Mesendoderm (in vitro differentiated cells): Measurements from ENCODE around the gene PIN1. TPM values are rescaled to one million over a fixed set of nuclear protein-coding genes. Genes with fewer than 3 reads are reported as not detected.
A peak's percentile ranks its signal among the peaks of the same experiment; 100 is the strongest.

ENCODE experiments used
- DNase-seq: peaks from one replicate; pipeline ENCODE4 v3.0.0; 2013
- H2AK5ac ChIP-seq: 2 replicates; pipeline ENCODE4 v1.6.1; 2013; ENCODE audit warnings: low read length, inconsistent platforms
- H2BK120ac ChIP-seq: 2 replicates; pipeline ENCODE4 v1.6.1; 2013; ENCODE audit warnings: low read depth, mild to moderate bottlenecking, low read length, moderate library complexity, mixed read lengths
- H2BK15ac ChIP-seq: replicated peaks from 2 replicates; pipeline ENCODE4 v1.6.1; 2013; ENCODE audit warnings: low read depth, mild to moderate bottlenecking, moderate library complexity
- H2BK5ac ChIP-seq: 2 replicates; pipeline ENCODE4 v1.6.1; 2013; ENCODE audit warnings: low read length, inconsistent platforms
- H3K18ac ChIP-seq: 2 replicates; pipeline ENCODE4 v1.6.1; 2013; ENCODE audit warnings: mild to moderate bottlenecking, low read length, mixed read lengths
- H3K23ac ChIP-seq: one replicate; pipeline ENCODE4 v1.6.1; 2013; ENCODE audit warnings: low read length
- H3K27ac ChIP-seq: 2 replicates; pipeline ENCODE4 v1.5.1; 2013; ENCODE audit warnings: low read depth, mild to moderate bottlenecking, inconsistent platforms, low read length, moderate library complexity
- H3K27me3 ChIP-seq: 2 replicates; pipeline ENCODE4 v1.6.1; 2013; ENCODE audit warnings: low read length, control low read depth, mild to moderate bottlenecking, inconsistent platforms; ENCODE audit not compliant: insufficient read depth, poor library complexity
- H3K36me3 ChIP-seq: 2 replicates; pipeline ENCODE4 v1.6.1; 2013; ENCODE audit warnings: low read length, inconsistent platforms; ENCODE audit not compliant: control insufficient read depth, insufficient read depth
- H3K4ac ChIP-seq: one replicate; pipeline ENCODE4 v1.6.1; 2013; ENCODE audit warnings: low read depth, mild to moderate bottlenecking, low read length, moderate library complexity
- H3K4me1 ChIP-seq: 2 replicates; pipeline ENCODE4 v1.6.1; 2013; ENCODE audit warnings: low read depth, low read length, inconsistent platforms; ENCODE audit not compliant: control insufficient read depth
- H3K4me2 ChIP-seq: 2 replicates; pipeline ENCODE4 v1.6.1; 2013; ENCODE audit warnings: low read length
- H3K4me3 ChIP-seq: 2 replicates; pipeline ENCODE4 v1.5.1; 2013; ENCODE audit warnings: mild to moderate bottlenecking, low read length
- H3K56ac ChIP-seq: one replicate; pipeline ENCODE4 v1.6.1; 2013; ENCODE audit warnings: low read length
- H3K79me1 ChIP-seq: 2 replicates; pipeline ENCODE4 v1.6.1; 2013; ENCODE audit warnings: low read length, inconsistent platforms
- H3K79me2 ChIP-seq: 2 replicates; pipeline ENCODE4 v1.6.1; 2013; ENCODE audit warnings: mild to moderate bottlenecking, low read length; ENCODE audit not compliant: control insufficient read depth, insufficient read depth
- H3K9ac ChIP-seq: 2 replicates; pipeline ENCODE4 v1.6.1; 2013; ENCODE audit warnings: low read length, inconsistent platforms
- H4K5ac ChIP-seq: one replicate; pipeline ENCODE4 v1.6.1; 2013; ENCODE audit warnings: low read length
- H4K8ac ChIP-seq: one replicate; pipeline ENCODE4 v1.6.1; 2013; ENCODE audit warnings: low read depth, mild to moderate bottlenecking, control low read depth, low read length, moderate library complexity
- WGBS: extraction: QIAGEN DNeasy Blood & Tissue Kit; methylation state at CpG from one replicate; pipeline ENCODE4 v1.1.7; 2013; ENCODE audit warnings: low lambda C conversion rate, missing lambda C conversion rate; ENCODE audit not compliant: insufficient coverage; ENCODE audit errors: extremely low coverage; 5-methylcytosine and 5-hydroxymethylcytosine counted together
- small RNA-seq: library from polyadenylated mRNA; stranded (forward); fragments of <200 nt; extraction: miRNeasy Mini kit (QIAGEN cat#:217004); gene quantifications from one replicate; pipeline ENCODE3, GENCODE V24; 2013; ENCODE audit not compliant: insufficient read depth

Gene PIN1

GRCh38 chr19:9885077-9885552, 50.0 kb downstream of the PIN1 start:
- Histone ChIP-seq H3K18ac (no peak overlapping the region), H2BK5ac (no peak overlapping the region), H3K36me3 (no peaks in the 10 kb centered on the region), H3K27ac (no peak overlapping the region), H3K79me1 (no peaks in the 10 kb centered on the region), H3K23ac (no peak overlapping the region), H3K27me3 (no peaks in the 10 kb centered on the region), H3K4ac (no peak overlapping the region), H3K4me2 (no peak overlapping the region), H4K8ac (no peak overlapping the region), H3K4me3 (no peak overlapping the region), H4K5ac (no peak overlapping the region), H2BK120ac (no peak overlapping the region), H2AK5ac (no peak overlapping the region), H3K4me1 (no peaks in the 10 kb centered on the region), H2BK15ac (no peak overlapping the region), H3K56ac (no peak overlapping the region), H3K79me2 (no peaks in the 10 kb centered on the region), H3K9ac (no peak overlapping the region)
- DNase-seq = peak; percentile 40
- no CpG with 5 or more reads among the region's 8 CpGs for WGBS

- no peak for DNase-seq
- WGBS = no CpG with 5 or more reads among the region's 6 CpGs
- Histone ChIP-seq H3K9ac (no peak overlapping the region), H3K4me1 (no peaks in the 10 kb centered on the region), H3K27me3 (no peaks in the 10 kb centered on the region), H3K56ac (no peak overlapping the region), H3K4me3 (no peak overlapping the region), H4K5ac (no peak overlapping the region), H3K79me2 (no peaks in the 10 kb centered on the region), H2BK5ac (no peak overlapping the region), H3K23ac (no peak overlapping the region), H2BK120ac (no peak overlapping the region), H3K4ac (no peak overlapping the region), H3K18ac (no peak overlapping the region), H4K8ac (no peak overlapping the region), H3K27ac (no peak overlapping the region), H2BK15ac (no peak overlapping the region), H3K4me2 (no peak overlapping the region), H3K36me3 (no peaks in the 10 kb centered on the region), H3K79me1 (peaks cover 3% of the 10 kb centered on the region), H2AK5ac (no peak overlapping the region)
These were observed 56.7 kb downstream of the PIN1 start for GRCh38 chr19:9891609-9892373.

Small RNA genes lying within 50 kb of the gene (small RNA-seq; reads per million reads assigned to genes)
- gene RF00156 = not detected
